Skeletal muscle tissue (tissue), 4 donors: ENCODE results near the gene EML2. TPM values are rescaled to one million over a fixed set of nuclear protein-coding genes. Genes with fewer than 3 reads are reported as not detected.
A peak's percentile ranks its signal among the peaks of the same experiment; 100 is the strongest.

Source experiments
- H3K27ac ChIP-seq: one replicate; pipeline ENCODE4 v1.7.0; 2013; ENCODE audit warnings: mild to moderate bottlenecking, low read depth, low read length, inconsistent platforms
- H3K27me3 ChIP-seq, 3 donors: one replicate each; pipeline ENCODE4 v1.7.0; 2013; ENCODE audit warnings: low read length in 3 of 3; ENCODE audit not compliant: control insufficient read depth in 3 of 3, insufficient read depth in 3 of 3
- H3K36me3 ChIP-seq, 3 donors: one replicate each; pipeline ENCODE4 v1.7.0; 2013; ENCODE audit warnings: low read length in 3 of 3; ENCODE audit not compliant: control insufficient read depth in 3 of 3, insufficient read depth in 3 of 3
- H3K4me1 ChIP-seq, 3 donors: one replicate each; pipeline ENCODE4 v1.7.0; 2013; ENCODE audit warnings: low read length in 3 of 3, mild to moderate bottlenecking in 3 of 3; ENCODE audit not compliant: control insufficient read depth in 3 of 3, insufficient read depth in 3 of 3
- H3K4me3 ChIP-seq, 3 donors: one replicate each; pipeline ENCODE4 v1.7.0; 2013; ENCODE audit warnings: low read length in 3 of 3
- H3K9ac ChIP-seq, 3 donors: one replicate each; pipeline ENCODE4 v1.7.0; 2013; ENCODE audit warnings: low read length in 3 of 3, mild to moderate bottlenecking in 3 of 3, moderate library complexity in 2 of 3, low read depth in 1 of 3
- H3K9me3 ChIP-seq, 3 donors: one replicate each; pipeline ENCODE4 v1.7.0; 2013; ENCODE audit warnings: low read length in 3 of 3; ENCODE audit not compliant: control insufficient read depth in 3 of 3
- total RNA-seq: library from RNA; depleted of rRNA; stranded (reverse); fragments of >200 nt; gene quantifications from one replicate; pipeline ENCODE4 v1.2.3, GENCODE V29; 2014
- donor health status: Osteomylitis.

Gene EML2
- total RNA-seq, 1 donor from 2014 or later, result 4.7 TPM

DNA sequence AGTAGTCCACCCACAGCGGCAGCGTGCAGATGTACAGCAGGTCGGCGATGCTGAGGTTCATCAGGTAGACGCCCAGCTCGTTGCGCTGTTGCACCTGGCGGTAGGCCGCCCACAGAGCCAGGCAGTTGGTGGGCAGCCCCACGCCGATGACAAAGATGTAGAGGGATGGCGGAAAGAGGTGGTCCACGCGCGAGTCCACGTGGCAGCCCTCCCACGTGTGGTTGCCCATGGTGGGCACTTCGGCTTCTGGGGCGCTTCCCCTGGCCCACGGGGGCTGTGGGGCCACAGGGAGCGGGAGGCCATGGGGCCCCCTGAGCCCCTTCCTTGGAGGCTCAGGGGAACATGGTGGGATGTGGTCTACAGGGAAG lies 47.6 kb downstream of the EML2 start:
- Histone ChIP-seq H3K27me3 (peaks cover 24 to 26% (median 24%) of the 10 kb centered on the region in 3 donors), H3K9me3 (no peaks in the 10 kb centered on the region), H3K4me3 (no peak overlapping the region), H3K27ac (no peak overlapping the region), H3K36me3 (peaks cover 0 to 2% (median 0%) of the 10 kb centered on the region in 3 donors), H3K4me1 (peaks cover 0 to 5% (median 4%) of the 10 kb centered on the region in 3 donors), H3K9ac (no peak overlapping the region)

DNA sequence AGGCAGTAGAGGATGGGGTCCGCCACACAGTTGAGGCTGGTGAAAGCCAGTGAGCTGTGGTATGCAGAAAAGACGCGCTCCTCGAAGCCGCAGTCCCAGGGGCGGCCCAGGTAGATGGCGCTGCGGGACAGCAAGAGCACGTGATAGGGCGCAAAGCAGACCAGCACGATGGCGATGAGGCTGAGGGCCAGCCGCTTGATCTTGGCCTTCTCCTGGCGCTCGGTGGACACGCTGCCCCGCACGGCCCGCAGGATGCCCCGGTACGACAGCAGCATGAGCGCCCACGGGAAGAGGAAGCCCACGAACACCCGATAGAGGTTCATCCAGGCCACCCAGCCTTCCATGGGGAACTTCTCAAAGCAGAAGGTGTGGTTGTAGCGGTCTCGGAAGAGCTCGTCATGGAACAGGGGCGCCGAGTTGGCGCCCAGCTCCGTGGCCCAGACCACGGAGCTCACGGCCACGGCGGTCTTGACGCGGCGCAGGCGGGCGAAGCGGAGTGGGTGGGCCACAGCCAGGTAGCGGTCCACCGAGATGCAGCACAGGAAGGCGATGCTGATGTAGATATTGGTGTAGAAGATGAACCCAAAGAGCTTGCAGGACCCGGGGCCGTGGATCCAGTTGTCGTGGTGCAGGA lies 48.1 kb downstream of the EML2 start:
- Histone ChIP-seq H3K9me3 (no peaks in the 10 kb centered on the region), H3K4me3 (no peak overlapping the region), H3K27ac (no peak overlapping the region), H3K27me3 (peaks cover 22 to 24% (median 23%) of the 10 kb centered on the region in 3 donors), H3K36me3 (peaks cover 0 to 2% (median 0%) of the 10 kb centered on the region in 3 donors), H3K9ac (no peak overlapping the region), H3K4me1 (peaks cover 0 to 4% (median 3%) of the 10 kb centered on the region in 3 donors)

DNA sequence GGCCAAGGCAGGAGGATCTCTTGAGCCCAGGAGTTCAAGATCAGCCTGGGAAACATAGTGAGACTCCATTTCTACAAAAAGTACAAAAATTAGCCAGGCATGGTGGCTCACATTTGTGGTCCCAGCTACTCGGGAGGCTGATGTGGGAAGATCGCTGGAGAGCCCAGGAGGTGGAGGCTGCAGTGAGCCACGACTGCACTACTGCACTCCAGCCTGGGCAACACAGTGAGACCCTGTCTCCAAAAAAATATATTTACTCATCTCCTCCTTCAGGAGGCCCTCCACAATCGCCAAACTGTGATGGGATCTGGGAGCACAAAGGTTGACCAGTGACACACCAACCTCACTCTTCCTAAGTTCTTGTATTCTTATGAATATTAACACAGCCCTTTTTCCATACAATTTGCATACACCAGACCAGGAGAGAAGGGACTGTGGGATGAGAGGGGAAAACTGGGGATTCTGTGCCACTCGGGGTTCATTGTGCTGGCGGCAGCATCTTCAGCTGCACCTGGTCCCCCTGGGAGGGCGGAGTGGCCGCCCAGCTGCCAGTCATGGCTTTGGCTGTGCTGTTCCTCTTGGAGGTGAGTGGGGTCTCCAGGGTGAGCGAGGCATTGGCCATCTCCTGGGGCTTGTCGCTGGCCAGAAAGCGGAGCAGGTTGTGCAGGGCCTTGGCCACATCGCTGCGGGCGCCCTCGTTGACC lies 48.7 kb downstream of the EML2 start:
- peaks cover 19 to 24% (median 22%) of the 10 kb centered on the region in 3 donors for H3K27me3 ChIP-seq
- H3K9me3 ChIP-seq, result no peaks in the 10 kb centered on the region
- no peak overlapping the region for H3K9ac ChIP-seq
- H3K36me3 ChIP-seq, result peaks cover 0 to 2% (median 0%) of the 10 kb centered on the region in 3 donors
- H3K4me3 ChIP-seq, result no peak overlapping the region
- peaks cover 2 to 5% (median 4%) of the 10 kb centered on the region in 3 donors for H3K4me1 ChIP-seq
- no peak overlapping the region for H3K27ac ChIP-seq

DNA sequence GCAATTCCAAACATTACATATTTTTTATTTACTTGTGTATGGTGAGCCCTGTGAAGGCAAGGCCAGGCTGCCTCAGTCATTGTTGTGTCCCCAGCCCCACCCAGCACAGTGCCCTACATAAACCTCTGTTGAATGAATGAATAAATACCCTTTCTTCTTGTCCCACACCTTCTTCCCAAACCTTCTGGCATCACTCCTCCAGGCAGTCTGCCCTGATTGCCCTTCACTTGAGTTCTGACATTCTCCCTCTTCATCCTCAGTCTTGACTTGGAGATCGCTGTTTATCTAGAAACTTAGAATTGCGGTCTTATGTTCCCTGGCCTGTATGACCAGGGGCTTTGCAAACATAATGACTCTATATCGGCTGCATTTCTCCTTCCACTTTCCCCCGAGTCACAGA lies 49.4 kb downstream of the EML2 start:
- no peak overlapping the region for H3K27ac ChIP-seq

DNA sequence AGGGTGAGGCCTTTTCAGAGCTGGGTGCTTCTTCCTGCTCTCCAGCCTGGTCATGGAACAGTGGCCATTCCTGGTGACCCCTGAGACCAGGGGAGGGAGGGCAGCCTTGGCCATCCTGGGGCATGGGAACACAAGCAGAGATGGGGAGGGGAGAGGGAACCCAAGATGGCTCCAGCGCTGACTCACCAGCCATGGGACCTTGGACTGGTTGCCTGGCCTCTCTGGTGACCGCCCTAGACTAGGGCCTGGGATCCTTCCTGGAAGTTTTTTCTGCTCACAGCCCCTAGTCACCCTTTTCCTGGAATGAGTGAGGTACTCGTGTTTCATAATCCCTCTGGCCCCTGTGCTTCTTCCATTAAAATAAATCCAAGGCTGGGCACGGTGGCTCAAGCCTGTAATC lies 51.3 kb downstream of the EML2 start:
- peaks cover 16 to 24% (median 22%) of the 10 kb centered on the region in 3 donors for H3K27me3 ChIP-seq
- no peak overlapping the region for H3K9ac ChIP-seq
- peaks cover 8 to 18% (median 10%) of the 10 kb centered on the region in 3 donors for H3K4me1 ChIP-seq
- no peak overlapping the region for H3K27ac ChIP-seq
- H3K4me3 ChIP-seq, result no peak overlapping the region
- H3K36me3 ChIP-seq, result peaks cover 0 to 2% (median 0%) of the 10 kb centered on the region in 3 donors
- H3K9me3 ChIP-seq, result no peaks in the 10 kb centered on the region

More for the DNA sequence above, 49.4 kb downstream of the EML2 start:
- H3K9ac ChIP-seq, result no peak overlapping the region
- no peak overlapping the region for H3K4me3 ChIP-seq
- peaks cover 8 to 11% (median 10%) of the 10 kb centered on the region in 3 donors for H3K4me1 ChIP-seq
- H3K36me3 ChIP-seq, result peaks cover 0 to 2% (median 0%) of the 10 kb centered on the region in 3 donors
- H3K27me3 ChIP-seq, result peaks cover 19 to 24% (median 22%) of the 10 kb centered on the region in 3 donors
- H3K9me3 ChIP-seq, result no peaks in the 10 kb centered on the region

DNA sequence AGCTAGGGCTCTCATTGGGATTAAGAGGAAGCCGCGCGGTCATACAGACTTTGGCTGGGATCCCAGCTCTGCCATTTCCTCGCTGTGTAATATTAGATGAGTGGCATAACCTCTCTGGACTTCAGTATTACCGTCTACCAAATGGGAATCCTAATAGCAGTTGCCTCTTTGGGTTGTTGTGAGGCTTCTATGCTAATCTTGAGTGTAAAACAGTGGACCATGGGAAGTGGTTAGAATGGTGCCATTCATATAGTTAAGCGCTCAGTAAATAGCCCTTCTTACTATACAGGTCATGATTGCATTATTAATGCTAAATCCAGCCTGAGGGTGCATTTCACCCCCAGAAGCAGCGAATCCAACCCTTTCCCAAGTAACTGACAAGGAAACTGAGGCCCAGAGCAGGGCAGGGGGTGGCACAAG lies 54.0 kb downstream of the EML2 start:
- Histone ChIP-seq H3K4me3 (peak overlapping the region; percentile 86 to 93 (median 92)), H3K9ac (peak overlapping the region; percentile 84 to 97 (median 91)), H3K4me1 (peaks cover 7 to 17% (median 8%) of the 10 kb centered on the region in 3 donors), H3K9me3 (no peaks in the 10 kb centered on the region), H3K27me3 (peaks cover 0 to 5% (median 0%) of the 10 kb centered on the region in 3 donors), H3K27ac (peak overlapping the region; percentile 99), H3K36me3 (no peaks in the 10 kb centered on the region)

DNA sequence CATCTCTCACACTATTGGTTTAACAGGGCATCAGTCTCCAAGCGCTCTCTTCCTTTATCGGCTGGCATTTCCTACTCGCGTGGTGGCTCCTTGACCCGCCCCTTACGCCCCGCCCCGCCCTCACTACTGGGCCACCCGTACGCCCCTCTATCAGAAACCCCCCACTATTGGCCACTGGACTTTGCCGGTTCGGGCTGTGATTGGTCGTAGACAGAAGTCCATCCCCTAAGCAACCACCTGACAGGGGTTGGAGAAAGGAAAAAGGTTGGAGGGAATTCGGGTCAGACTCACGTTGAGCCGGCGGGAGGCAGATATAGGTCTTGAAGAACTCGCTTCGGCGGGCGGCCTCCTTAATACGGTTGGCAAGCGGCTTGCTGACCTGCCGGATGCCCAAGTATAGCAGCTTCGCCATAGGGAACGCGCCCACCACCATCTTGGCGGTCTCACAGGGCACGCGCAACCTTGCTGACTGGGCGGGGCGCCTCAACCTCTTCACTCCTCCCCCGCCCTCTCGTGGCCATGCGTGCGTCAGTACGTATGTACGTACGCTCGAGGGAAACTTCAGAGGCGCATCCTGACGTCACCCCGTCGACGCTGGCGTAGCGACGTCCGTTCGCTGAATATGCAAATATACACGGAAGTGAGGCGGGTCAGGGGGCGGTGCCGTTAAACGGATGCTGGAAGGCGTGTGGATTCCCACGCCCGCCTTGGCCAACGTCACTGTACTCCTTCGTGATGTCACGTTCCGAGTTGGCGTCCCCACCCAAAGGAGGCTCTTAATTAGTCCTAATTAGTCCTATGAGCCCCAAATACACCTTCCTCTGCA lies 54.7 kb downstream of the EML2 start, which contains the start of gene OPA3:
TSS of gene OPA3 (minus strand) at position 471 of the 826 bp plus-strand sequence. CDS start at position 433, 38 bp downstream.
- peak within 1 kb of the TSS; percentile 89 to 100 (median 96) for H3K4me3 ChIP-seq
- H3K27ac ChIP-seq, result peak within 1 kb of the TSS; percentile 99
- H3K36me3 ChIP-seq, result no peaks in the 10 kb centered on the region
- peaks cover 7 to 17% (median 8%) of the 10 kb centered on the region in 3 donors for H3K4me1 ChIP-seq
- H3K9me3 ChIP-seq, result no peaks in the 10 kb centered on the region
- peaks cover 0 to under 1% (median 0%) of the 10 kb centered on the region in 3 donors for H3K27me3 ChIP-seq
- H3K9ac ChIP-seq, result peak within 1 kb of the TSS; percentile 91 to 99 (median 97)

DNA sequence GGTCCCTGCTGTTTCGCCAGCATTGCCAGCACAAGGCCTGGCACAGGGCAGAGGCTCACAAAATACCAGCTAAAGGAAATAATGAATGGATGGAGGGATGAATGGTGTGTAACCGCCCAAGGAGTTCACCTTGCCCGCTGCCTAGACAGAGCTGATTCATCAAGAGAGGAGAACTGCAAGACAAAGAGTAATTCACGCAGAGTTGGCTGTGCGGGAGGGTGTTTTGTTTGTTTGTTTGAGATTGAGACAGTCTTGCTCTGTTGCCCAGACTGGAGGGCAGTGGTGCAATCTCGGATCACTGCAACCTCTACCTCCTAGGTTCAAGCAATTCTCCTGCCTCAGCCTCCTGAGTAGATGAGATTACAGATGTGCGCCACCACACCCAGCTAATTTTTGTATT lies 57.6 kb downstream of the EML2 start:
- Histone ChIP-seq H3K27ac (no peak overlapping the region), H3K9ac (no peak overlapping the region), H3K9me3 (no peaks in the 10 kb centered on the region), H3K4me1 (peaks cover 21 to 31% (median 24%) of the 10 kb centered on the region in 3 donors), H3K27me3 (no peaks in the 10 kb centered on the region), H3K36me3 (no peaks in the 10 kb centered on the region), H3K4me3 (no peak overlapping the region)

DNA sequence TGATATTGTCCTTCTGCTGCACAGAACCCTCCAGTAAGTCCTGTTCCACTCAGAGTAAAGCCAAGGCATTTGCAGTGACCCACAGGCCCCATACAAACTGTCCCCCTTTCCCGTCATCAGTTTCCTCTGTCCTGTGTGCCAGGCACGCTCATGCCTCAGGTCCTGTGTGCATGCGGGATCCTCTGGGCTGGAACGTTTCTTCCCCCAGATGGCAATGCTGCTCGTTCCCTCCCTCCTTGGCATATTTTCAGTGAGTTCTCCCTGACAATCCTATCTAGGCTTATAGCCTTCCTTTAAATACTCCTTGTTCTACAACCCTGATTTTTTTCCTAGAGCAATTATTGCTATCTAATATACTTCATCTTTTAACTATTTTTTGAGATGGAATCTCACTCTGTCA lies 60.3 kb downstream of the EML2 start:
- H3K27ac ChIP-seq, result no peak overlapping the region
- no peak overlapping the region for H3K4me3 ChIP-seq
- peaks cover 25 to 40% (median 31%) of the 10 kb centered on the region in 3 donors for H3K4me1 ChIP-seq

More for the DNA sequence above, 60.3 kb downstream of the EML2 start:
- Histone ChIP-seq H3K36me3 (no peaks in the 10 kb centered on the region), H3K9ac (no peak overlapping the region), H3K27me3 (no peaks in the 10 kb centered on the region), H3K9me3 (no peaks in the 10 kb centered on the region)
